Endothelial cell (in vitro differentiated cells): Measurements from ENCODE around the gene BSX. TPM values are rescaled to one million over a fixed set of nuclear protein-coding genes. Genes with fewer than 3 reads are reported as not detected.
A peak's percentile ranks its signal among the peaks of the same experiment; 100 is the strongest.

Source experiments
- DNase-seq: peaks from one replicate; pipeline ENCODE4 v3.0.0; 2021; ENCODE audit warnings: low spot score
- H3K27ac Mint-ChIP-seq: one replicate; pipeline ENCODE4 v1.8.0; 2021; ENCODE audit warnings: mixed read lengths, inconsistent platforms; ENCODE audit not compliant: unreplicated experiment
- H3K27me3 Mint-ChIP-seq: one replicate; pipeline ENCODE4 v1.8.0; 2021; ENCODE audit warnings: mild to moderate bottlenecking, moderate library complexity, mixed read lengths, inconsistent platforms; ENCODE audit not compliant: unreplicated experiment
- H3K36me3 Mint-ChIP-seq: one replicate; pipeline ENCODE4 v1.8.0; 2021; ENCODE audit warnings: mild to moderate bottlenecking, low read depth, mixed read lengths, inconsistent platforms; ENCODE audit not compliant: unreplicated experiment
- H3K4me1 Mint-ChIP-seq: one replicate; pipeline ENCODE4 v1.8.0; 2021; ENCODE audit warnings: mild to moderate bottlenecking, mixed read lengths, inconsistent platforms; ENCODE audit not compliant: unreplicated experiment
- H3K4me3 Mint-ChIP-seq: one replicate; pipeline ENCODE4 v1.8.0; 2021; ENCODE audit warnings: mild to moderate bottlenecking, mixed read lengths, inconsistent platforms; ENCODE audit not compliant: unreplicated experiment
- H3K9me3 Mint-ChIP-seq: one replicate; pipeline ENCODE4 v1.8.0; 2021; ENCODE audit warnings: mixed read lengths, inconsistent platforms; ENCODE audit not compliant: unreplicated experiment
- CTCF ChIP-seq: fragments of 200-600 bp; sonication (generic); IDR thresholded peaks from one replicate; pipeline ENCODE4 v1.5.0; 2021; ENCODE audit warnings: antibody characterized with exemption; ENCODE audit not compliant: unreplicated experiment
- total RNA-seq: library from RNA; stranded (reverse); fragmentation: NEBNext Ultra II Directional; extraction: Animal tissue kit (Norgen Biotek cat#: 25700); gene quantifications from one replicate; pipeline ENCODE4 v1.2.1, GENCODE V29; 2021; ENCODE audit not compliant: unreplicated experiment

BSX gene
- total RNA-seq, 1 donor from 2014 or later = not detected

GRCh38 chr11:123006860-123007542, 25.4 kb upstream of the BSX start:
- no peak overlapping the region for H3K4me3 Mint-ChIP-seq
- H3K4me1 Mint-ChIP-seq = no peaks in the 10 kb centered on the region
- no peak overlapping the region for H3K27ac Mint-ChIP-seq
- H3K9me3 Mint-ChIP-seq = no peaks in the 10 kb centered on the region
- no peaks in the 10 kb centered on the region for H3K36me3 Mint-ChIP-seq
- H3K27me3 Mint-ChIP-seq = no peaks in the 10 kb centered on the region
- no peak for DNase-seq
- no peak for TF ChIP-seq CTCF

- no peaks in the 10 kb centered on the region for H3K27me3 Mint-ChIP-seq
- no peak for TF ChIP-seq CTCF
Observed at GRCh38 chr11:123000721-123001120, 19.1 kb upstream of the BSX start.

GRCh38 chr11:122998727-122999366, 17.2 kb upstream of the BSX start:
- H3K9me3 Mint-ChIP-seq = no peaks in the 10 kb centered on the region
- TF ChIP-seq CTCF = no peak
- H3K36me3 Mint-ChIP-seq = no peaks in the 10 kb centered on the region
- no peaks in the 10 kb centered on the region for H3K27me3 Mint-ChIP-seq
- no peak overlapping the region for H3K4me3 Mint-ChIP-seq
- DNase-seq = no peak
- H3K27ac Mint-ChIP-seq = no peak overlapping the region
- H3K4me1 Mint-ChIP-seq = no peaks in the 10 kb centered on the region

More at GRCh38 chr11:123000721-123001120, 19.1 kb upstream of the BSX start:
- Mint-ChIP-seq H3K4me1 (no peaks in the 10 kb centered on the region), H3K9me3 (no peaks in the 10 kb centered on the region), H3K36me3 (no peaks in the 10 kb centered on the region), H3K4me3 (no peak overlapping the region), H3K27ac (no peak overlapping the region)
- DNase-seq = no peak

GRCh38 chr11:122995526-122995925, 13.9 kb upstream of the BSX start:
- DNase-seq = no peak
- Mint-ChIP-seq H3K4me3 (no peak overlapping the region), H3K27me3 (no peaks in the 10 kb centered on the region), H3K36me3 (no peaks in the 10 kb centered on the region), H3K27ac (no peak overlapping the region), H3K4me1 (no peaks in the 10 kb centered on the region), H3K9me3 (no peaks in the 10 kb centered on the region)
- no peak for TF ChIP-seq CTCF

GRCh38 chr11:122984186-122985011, 2.8 kb upstream of the BSX start:
- Mint-ChIP-seq H3K27ac (no peak overlapping the region), H3K27me3 (peaks cover 21% of the 10 kb centered on the region), H3K4me3 (peak overlapping the region; percentile 92), H3K9me3 (no peaks in the 10 kb centered on the region), H3K36me3 (no peaks in the 10 kb centered on the region), H3K4me1 (peaks cover 14% of the 10 kb centered on the region)
- no peak for TF ChIP-seq CTCF
- DNase-seq = peak; percentile 35
